Activated naive CD4-positive, alpha-beta T cell treated with anti-CD3 and anti-CD28 coated beads, Interleukin-2, amount 50 U/mL, for 72 hours (primary cell): Measurements from ENCODE around the gene AIFM2. TPM values are rescaled to one million over a fixed set of nuclear protein-coding genes. Genes with fewer than 3 reads are reported as not detected.

Experiments
- ATAC-seq, 2 donors: fragments of 150-1000 bp; cut with Tn5 transposase; 2 replicates each; pipeline ENCODE4 v1.10.0; 2021; ENCODE audit warnings: mild to moderate bottlenecking in 2 of 2, moderate library complexity in 2 of 2
- DNase-seq, 2 donors: peaks; one replicate each; pipeline ENCODE4 v3.0.0; 2021 to 2022; ENCODE audit warnings: low spot score in 2 of 2
- H3K27ac Mint-ChIP-seq, 2 donors: one replicate each; pipeline ENCODE4 v1.8.0; 2022; ENCODE audit warnings: mild to moderate bottlenecking in 2 of 2, mixed read lengths in 2 of 2
- H3K36me3 Mint-ChIP-seq, 2 donors: one replicate each; pipeline ENCODE4 v1.8.0; 2022; ENCODE audit warnings: mixed read lengths in 2 of 2
- H3K9me3 Mint-ChIP-seq, 2 donors: one replicate each; pipeline ENCODE4 v1.8.0; 2022; ENCODE audit warnings: mixed read lengths in 2 of 2
- total RNA-seq, 2 donors: library from RNA; stranded (reverse); gene quantifications; one replicate each; pipeline ENCODE4 v1.2.3, GENCODE V29; 2022

The AIFM2 gene
- total RNA-seq, 2 donors from 2014 or later, result 5.1 to 10.5 TPM

DNA sequence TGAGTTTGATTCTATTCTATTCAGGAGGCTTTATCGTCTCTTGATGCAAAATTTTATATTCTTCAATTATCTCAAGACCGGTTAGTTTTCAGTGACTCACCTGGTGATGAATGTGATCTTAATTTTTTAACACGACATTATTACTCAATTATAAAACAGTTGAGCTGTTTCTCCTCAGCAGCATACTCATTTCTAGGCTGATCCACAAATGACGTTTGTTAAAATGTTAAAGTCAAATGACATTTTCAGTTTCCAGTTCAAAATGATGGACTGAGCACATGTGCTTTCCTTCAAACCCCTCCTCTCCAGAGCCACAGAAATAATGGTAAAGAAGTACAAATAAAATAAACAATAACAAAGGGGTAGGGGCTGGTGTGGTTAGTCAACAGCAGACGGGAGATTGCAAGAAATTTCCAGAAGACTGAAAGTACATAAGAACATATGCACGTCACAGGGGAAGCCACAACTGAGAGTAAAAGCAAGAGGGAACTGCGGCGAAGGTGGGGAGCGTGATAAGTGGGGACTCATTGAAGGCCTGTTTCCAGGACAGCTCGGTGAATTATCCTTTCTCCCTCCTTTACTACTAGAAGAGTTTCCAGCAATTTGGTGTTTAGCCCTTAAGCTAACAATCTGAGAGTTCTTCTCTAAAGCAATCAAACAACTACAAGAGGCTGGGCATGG, 69.1 kb downstream of the AIFM2 start:
- Mint-ChIP-seq H3K36me3 (no peaks in the 10 kb centered on the region), H3K27ac (no peak overlapping the region), H3K9me3 (no peaks in the 10 kb centered on the region)
- DNase-seq, result no peak
- peak in 1 of 2 donors; percentile 38 for ATAC-seq

Other genes with a start within 250 kb of the AIFM2 start
- 1 to 10 TPM; 2.0 to 6.3 TPM for gene MACROH2A2, start 80.0 kb downstream of the AIFM2 start, total RNA-seq
- gene TYSND1, start 13.9 kb upstream of the AIFM2 start, total RNA-seq, result 10 to 100 TPM in 1 of 2 donors, 1 to 10 TPM in 1; 6.4 to 15.4 TPM
- 100 to 1,000 TPM in 1 of 2 donors, 10 to 100 TPM in 1; 76.2 to 105 TPM for gene SAR1A, start 37.7 kb upstream of the AIFM2 start, total RNA-seq
- gene PPA1, start 100.6 kb upstream of the AIFM2 start, total RNA-seq, result 100 to 1,000 TPM; 233 to 258 TPM
- not detected for gene NPFFR1, start 151.2 kb upstream of the AIFM2 start, total RNA-seq
- gene LRRC20, start 249.8 kb upstream of the AIFM2 start, total RNA-seq, result 10 to 100 TPM; 10.5 to 12.9 TPM